Calu3 (cell line): Measurements from ENCODE around the gene EFEMP1. TPM values are rescaled to one million over a fixed set of nuclear protein-coding genes. Genes with fewer than 3 reads are reported as not detected.

Experiments
- BruUV-seq: library from RNA; stranded (reverse); fragments of 400-500 nt; replicated peaks from 2 replicates; lab custom pipeline; 2021; lab: Mats Ljungman, UMichigan
- CTCF ChIA-PET: fragments of 300-600 bp; sonication (Branson Sonifier 250); formaldehyde crosslinking; loops from one replicate; lab custom pipeline; 2022; ENCODE audit warnings: antibody characterized with exemption; lab: Charles Lee
- DNase-seq: peaks from one replicate; pipeline ENCODE4 v3.0.0; 2022
- H3K27ac Mint-ChIP-seq: one replicate; pipeline ENCODE4 v1.8.0; 2022; ENCODE audit warnings: mixed read lengths; ENCODE audit not compliant: unreplicated experiment
- H3K27me3 Mint-ChIP-seq: one replicate; pipeline ENCODE4 v1.8.0; 2022; ENCODE audit warnings: mixed read lengths; ENCODE audit not compliant: unreplicated experiment
- H3K36me3 Mint-ChIP-seq: one replicate; pipeline ENCODE4 v1.8.0; 2022; ENCODE audit warnings: mild to moderate bottlenecking, moderate library complexity, mixed read lengths; ENCODE audit not compliant: insufficient read depth, unreplicated experiment
- H3K4me1 Mint-ChIP-seq: one replicate; pipeline ENCODE4 v1.8.0; 2022; ENCODE audit warnings: mild to moderate bottlenecking, low read depth, mixed read lengths; ENCODE audit not compliant: unreplicated experiment
- H3K4me3 Mint-ChIP-seq: one replicate; pipeline ENCODE4 v1.8.0; 2022; ENCODE audit warnings: mild to moderate bottlenecking, low read depth, moderate library complexity, mixed read lengths; ENCODE audit not compliant: unreplicated experiment
- H3K9me3 Mint-ChIP-seq: one replicate; pipeline ENCODE4 v1.8.0; 2022; ENCODE audit warnings: low read depth, mixed read lengths; ENCODE audit not compliant: unreplicated experiment
- CTCF ChIP-seq: fragments of 200-600 bp; IDR thresholded peaks from one replicate; pipeline ENCODE4 v1.8.0; 2022; ENCODE audit warnings: antibody characterized with exemption; ENCODE audit not compliant: unreplicated experiment
- intact Hi-C: fragments of 100-400 bp; cut with micrococcal nuclease; formaldehyde crosslinking; loops from one replicate; pipeline ENCODE4 v1.10.0; 2022; ENCODE audit not compliant: unreplicated experiment
- total RNA-seq: library from RNA; stranded (reverse); gene quantifications from 2 replicates; pipeline ENCODE4 v1.2.3, GENCODE V29; 2022

EFEMP1 gene
- total RNA-seq, 1 experiment from 2014 or later = 51.5 TPM

DNA sequence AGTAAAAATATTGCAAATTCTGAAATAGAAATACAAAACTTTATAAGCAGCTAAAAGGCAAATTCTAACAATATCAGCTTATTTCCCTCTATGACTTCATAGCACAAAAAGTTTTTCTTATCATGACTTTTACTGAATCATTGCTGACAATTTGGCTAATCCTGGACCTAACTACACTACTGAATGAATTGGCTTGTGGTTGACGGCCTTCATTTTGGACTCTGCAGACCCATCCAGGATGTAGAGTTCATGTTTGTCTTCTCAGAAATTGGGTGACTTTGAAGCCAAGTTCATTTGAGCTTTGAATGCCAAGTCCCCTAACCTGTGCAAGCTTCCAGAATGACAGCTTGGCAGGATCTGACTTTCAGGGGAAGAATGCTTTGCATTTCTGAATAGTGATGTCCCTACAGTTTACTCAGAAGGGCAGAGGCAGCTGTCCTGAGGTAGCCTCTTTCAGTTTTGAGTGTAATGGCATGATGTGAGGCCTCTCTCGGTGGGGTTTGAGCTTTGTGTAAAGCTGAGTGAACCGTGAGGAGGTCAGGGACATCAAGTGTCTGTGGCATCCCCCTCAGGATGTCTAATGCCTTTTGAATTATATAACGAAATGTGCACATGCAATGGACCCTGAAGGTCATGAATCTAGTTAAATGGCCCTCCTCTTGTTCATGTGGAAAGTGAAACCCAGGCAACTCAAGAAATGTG lies 48.0 kb downstream of the EFEMP1 start:
- DNase-seq = no peak
- Mint-ChIP-seq H3K27ac (no peak overlapping the region), H3K27me3 (no peaks in the 10 kb centered on the region), H3K4me1 (peaks cover 8% of the 10 kb centered on the region), H3K4me3 (no peak overlapping the region), H3K36me3 (no peaks in the 10 kb centered on the region), H3K9me3 (no peaks in the 10 kb centered on the region)
- no TSS peak for BruUV-seq
- intact Hi-C loops = no loop called here
- no peak for TF ChIP-seq CTCF
- CTCF ChIA-PET = interaction anchor here (0.8 kb wide), 1 partner anchor 56 kb away, joined by 3 read pairs; no protein-coding TSS in a partner anchor

GRCh38 chr2:55874338-55874737 lies 49.2 kb downstream of the EFEMP1 start:
- H3K27ac Mint-ChIP-seq = no peak overlapping the region
- H3K36me3 Mint-ChIP-seq = no peaks in the 10 kb centered on the region
- TF ChIP-seq CTCF = no peak
- no peak for DNase-seq
- H3K4me1 Mint-ChIP-seq = peaks cover 8% of the 10 kb centered on the region
- H3K9me3 Mint-ChIP-seq = no peaks in the 10 kb centered on the region
- H3K4me3 Mint-ChIP-seq = no peak overlapping the region
- H3K27me3 Mint-ChIP-seq = no peaks in the 10 kb centered on the region
- CTCF ChIA-PET = no interaction called here
- intact Hi-C loops = no loop called here
- no TSS peak for BruUV-seq

- Mint-ChIP-seq H3K27me3 (no peaks in the 10 kb centered on the region), H3K4me1 (peaks cover 8% of the 10 kb centered on the region), H3K4me3 (no peak overlapping the region), H3K36me3 (no peaks in the 10 kb centered on the region), H3K27ac (no peak overlapping the region), H3K9me3 (no peaks in the 10 kb centered on the region)
- no peak for TF ChIP-seq CTCF
- intact Hi-C loops = no loop called here
- no peak for DNase-seq
- CTCF ChIA-PET = no interaction called here
- no TSS peak for BruUV-seq
These were observed 51.9 kb downstream of the EFEMP1 start for GRCh38 chr2:55871637-55872036.

DNA sequence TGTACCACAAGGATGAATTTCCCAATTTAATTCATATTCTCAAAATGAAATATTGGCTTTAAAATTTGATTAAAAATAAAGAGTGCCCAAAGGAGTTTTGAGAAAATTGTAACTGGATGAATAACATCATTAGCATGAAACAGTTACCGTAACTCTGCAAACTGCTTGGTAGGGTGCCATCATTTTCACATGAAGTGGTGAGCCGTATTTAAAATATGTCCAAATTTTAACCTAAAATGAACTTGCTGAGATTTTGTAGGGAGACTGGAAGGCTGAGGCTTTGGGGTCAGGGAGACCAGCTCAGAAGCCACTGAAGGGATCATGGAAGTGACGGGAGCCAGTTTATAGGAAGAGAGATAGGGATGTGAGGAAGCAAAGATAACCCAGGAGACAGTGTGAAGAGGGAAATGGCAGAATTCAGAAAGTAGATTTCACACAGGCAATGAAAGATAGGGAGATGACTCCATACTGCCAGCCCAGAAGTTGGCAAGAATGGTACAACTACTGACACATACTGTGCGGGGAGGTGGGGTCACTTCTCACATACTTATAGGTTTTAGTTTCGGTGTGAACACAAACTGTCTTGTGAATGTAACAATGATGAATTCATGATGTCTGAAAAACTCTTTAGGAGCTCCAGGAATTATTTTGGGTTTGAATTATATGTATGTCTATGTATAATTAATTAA lies 53.8 kb downstream of the EFEMP1 start:
- intact Hi-C loops = no loop called here
- TF ChIP-seq CTCF = no peak
- Mint-ChIP-seq H3K27ac (no peak overlapping the region), H3K36me3 (no peaks in the 10 kb centered on the region), H3K4me3 (no peak overlapping the region), H3K9me3 (no peaks in the 10 kb centered on the region), H3K4me1 (peaks cover 8% of the 10 kb centered on the region), H3K27me3 (no peaks in the 10 kb centered on the region)
- CTCF ChIA-PET = no interaction called here
- no TSS peak for BruUV-seq
- no peak for DNase-seq
